IPS-20b (cell line): ENCODE data around the gene CTNS.

Experiments
- H3K27ac ChIP-seq: one replicate; pipeline ENCODE4 v1.5.1; 2013; ENCODE audit warnings: low read length
- H3K27me3 ChIP-seq: 2 replicates; pipeline ENCODE4 v1.6.1; 2013; ENCODE audit warnings: mild to moderate bottlenecking, low read length, inconsistent platforms; ENCODE audit not compliant: insufficient read depth
- H3K36me3 ChIP-seq: 2 replicates; pipeline ENCODE4 v1.6.1; 2013; ENCODE audit warnings: low read depth, mild to moderate bottlenecking, inconsistent platforms, low read length, moderate library complexity; ENCODE audit not compliant: insufficient read depth
- H3K4me1 ChIP-seq: 2 replicates; pipeline ENCODE4 v1.6.1; 2013; ENCODE audit warnings: mild to moderate bottlenecking, control low read depth, inconsistent platforms, low read length, moderate library complexity; ENCODE audit not compliant: insufficient read depth
- H3K4me3 ChIP-seq: 2 replicates; pipeline ENCODE4 v1.5.1; 2013; ENCODE audit warnings: mild to moderate bottlenecking, low read length, inconsistent platforms
- H3K9ac ChIP-seq: 2 replicates; pipeline ENCODE4 v1.6.1; 2013; ENCODE audit warnings: low read depth, mild to moderate bottlenecking, inconsistent platforms, low read length, moderate library complexity
- H3K9me3 ChIP-seq: 2 replicates; pipeline ENCODE4 v1.6.1; 2013; ENCODE audit warnings: mild to moderate bottlenecking, low read depth, low read length, inconsistent platforms; ENCODE audit not compliant: insufficient read depth

Gene CTNS

GRCh38 chr17:3681057-3681456 is 44.5 kb downstream of the CTNS start:
- H3K27ac ChIP-seq: no peak overlapping the region
- no peaks in the 10 kb centered on the region for H3K4me1 ChIP-seq
- no peaks in the 10 kb centered on the region for H3K9me3 ChIP-seq
- no peak overlapping the region for H3K4me3 ChIP-seq
- no peaks in the 10 kb centered on the region for H3K36me3 ChIP-seq
- H3K9ac ChIP-seq: no peak overlapping the region
- H3K27me3 ChIP-seq: no peaks in the 10 kb centered on the region

- no peaks in the 10 kb centered on the region for H3K36me3 ChIP-seq
- H3K4me3 ChIP-seq: no peak overlapping the region
- H3K9me3 ChIP-seq: no peaks in the 10 kb centered on the region
- no peak overlapping the region for H3K27ac ChIP-seq
- H3K4me1 ChIP-seq: no peaks in the 10 kb centered on the region
- H3K9ac ChIP-seq: no peak overlapping the region
- no peaks in the 10 kb centered on the region for H3K27me3 ChIP-seq
Measured at GRCh38 chr17:3681565-3681964, 45.0 kb downstream of the CTNS start.

DNA sequence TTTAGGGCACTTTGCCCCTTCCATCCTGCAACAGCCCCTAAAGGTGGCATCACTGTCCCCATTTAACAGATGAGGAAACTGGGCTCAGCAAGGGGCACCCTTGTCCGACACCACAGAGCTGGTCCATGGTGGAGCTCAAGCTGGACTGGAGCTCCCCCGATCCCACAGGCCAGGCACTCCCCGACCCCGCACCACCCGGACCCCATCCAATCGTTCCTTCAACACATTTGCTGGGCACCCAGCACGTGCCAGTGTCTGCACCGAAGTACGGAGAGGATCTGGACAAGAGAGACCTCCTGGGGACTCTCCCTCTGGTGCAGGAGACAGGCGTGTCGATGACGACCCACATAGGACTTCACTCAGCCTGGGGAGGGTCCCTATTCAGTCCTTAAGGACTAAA is 45.5 kb downstream of the CTNS start:
- Histone ChIP-seq H3K9me3 (no peaks in the 10 kb centered on the region), H3K36me3 (no peaks in the 10 kb centered on the region), H3K4me1 (no peaks in the 10 kb centered on the region), H3K9ac (no peak overlapping the region), H3K27ac (no peak overlapping the region), H3K27me3 (no peaks in the 10 kb centered on the region), H3K4me3 (no peak overlapping the region)

GRCh38 chr17:3683054-3683511 is 46.5 kb downstream of the CTNS start:
- Histone ChIP-seq H3K9me3 (no peaks in the 10 kb centered on the region), H3K27ac (no peak overlapping the region), H3K9ac (no peak overlapping the region), H3K27me3 (no peaks in the 10 kb centered on the region), H3K4me1 (no peaks in the 10 kb centered on the region), H3K4me3 (no peak overlapping the region), H3K36me3 (no peaks in the 10 kb centered on the region)

GRCh38 chr17:3685174-3685573 is 48.6 kb downstream of the CTNS start:
- no peaks in the 10 kb centered on the region for H3K36me3 ChIP-seq
- no peak overlapping the region for H3K4me3 ChIP-seq

GRCh38 chr17:3688027-3688553 is 51.5 kb downstream of the CTNS start:
- H3K4me3 ChIP-seq: no peak overlapping the region
- no peaks in the 10 kb centered on the region for H3K4me1 ChIP-seq
- no peaks in the 10 kb centered on the region for H3K27me3 ChIP-seq
- H3K9ac ChIP-seq: no peak overlapping the region
- H3K9me3 ChIP-seq: no peaks in the 10 kb centered on the region
- H3K36me3 ChIP-seq: no peaks in the 10 kb centered on the region
- no peak overlapping the region for H3K27ac ChIP-seq

More at GRCh38 chr17:3685174-3685573, 48.6 kb downstream of the CTNS start:
- H3K9me3 ChIP-seq: no peaks in the 10 kb centered on the region
- no peaks in the 10 kb centered on the region for H3K4me1 ChIP-seq
- no peaks in the 10 kb centered on the region for H3K27me3 ChIP-seq
- no peak overlapping the region for H3K9ac ChIP-seq
- no peak overlapping the region for H3K27ac ChIP-seq

DNA sequence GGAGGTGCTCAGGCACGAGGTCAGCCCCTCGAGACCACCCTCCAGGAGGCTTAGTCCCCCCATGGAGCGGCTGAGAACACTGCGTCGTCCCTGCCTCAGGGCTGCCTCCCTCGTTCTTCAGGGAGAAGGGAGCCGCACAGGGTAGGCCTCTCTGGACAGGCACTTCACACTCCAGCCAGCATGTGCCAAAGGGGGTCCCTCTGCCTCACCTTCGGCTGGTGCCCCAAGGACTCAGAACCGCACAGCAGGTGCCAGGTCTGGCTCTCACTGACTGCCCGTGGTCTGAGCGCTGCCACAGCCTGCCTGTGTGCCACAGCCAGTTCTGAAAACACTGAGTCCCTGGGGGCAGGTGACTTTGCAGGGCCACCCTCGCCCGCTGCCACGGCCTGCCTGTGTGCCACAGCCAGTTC is 52.3 kb downstream of the CTNS start:
- H3K27me3 ChIP-seq: peaks cover 1% of the 10 kb centered on the region; the same call in 1 of the 2 replicates
- no peak overlapping the region for H3K27ac ChIP-seq
- H3K4me3 ChIP-seq: no peak overlapping the region
- no peaks in the 10 kb centered on the region for H3K4me1 ChIP-seq
- H3K9me3 ChIP-seq: no peaks in the 10 kb centered on the region
- no peaks in the 10 kb centered on the region for H3K36me3 ChIP-seq
- H3K9ac ChIP-seq: no peak overlapping the region

- H3K4me1 ChIP-seq: no peaks in the 10 kb centered on the region
- no peaks in the 10 kb centered on the region for H3K9me3 ChIP-seq
- peaks cover 7% of the 10 kb centered on the region for H3K27me3 ChIP-seq
- no peak overlapping the region for H3K27ac ChIP-seq
- no peak overlapping the region for H3K4me3 ChIP-seq
- no peaks in the 10 kb centered on the region for H3K36me3 ChIP-seq
- no peak overlapping the region for H3K9ac ChIP-seq
Measured at GRCh38 chr17:3689262-3690093, 52.9 kb downstream of the CTNS start.

DNA sequence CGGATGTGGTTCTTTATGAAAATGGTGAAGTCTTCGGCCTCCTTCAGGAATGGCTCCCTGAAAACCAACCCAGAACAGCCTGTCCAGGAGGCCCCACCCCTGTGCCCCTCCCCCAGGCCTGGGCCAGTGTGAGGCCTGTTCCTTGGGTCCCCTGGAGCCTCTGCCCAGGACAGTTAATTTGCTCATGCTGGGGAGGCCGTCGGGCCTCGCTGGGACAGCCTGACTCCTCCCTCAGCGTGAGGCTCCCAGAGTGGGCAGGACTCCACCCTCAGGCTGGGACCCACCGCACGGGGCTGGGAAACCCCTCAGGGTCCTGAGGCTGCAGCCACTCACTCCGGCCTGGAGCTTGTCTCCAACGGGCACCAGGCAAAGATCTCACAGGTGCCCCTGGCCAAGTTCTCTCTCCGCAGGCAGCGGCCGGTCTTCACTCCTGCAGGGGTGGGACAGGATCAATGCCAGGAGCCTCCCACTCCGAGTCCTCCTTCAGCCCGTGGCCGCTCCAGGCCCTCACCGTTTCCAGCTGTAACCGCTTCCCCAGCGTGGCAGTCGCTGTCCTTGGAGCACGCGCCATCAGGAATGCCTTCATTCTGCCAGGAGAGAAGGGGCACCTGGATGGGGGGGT is 53.6 kb downstream of the CTNS start:
- H3K27ac ChIP-seq: no peak overlapping the region
- no peak overlapping the region for H3K9ac ChIP-seq
- peaks cover 15% of the 10 kb centered on the region for H3K27me3 ChIP-seq
- H3K4me3 ChIP-seq: no peak overlapping the region
- peaks cover 6% of the 10 kb centered on the region; the same call in 1 of the 2 replicates for H3K4me1 ChIP-seq
- H3K9me3 ChIP-seq: no peaks in the 10 kb centered on the region
- H3K36me3 ChIP-seq: no peaks in the 10 kb centered on the region

DNA sequence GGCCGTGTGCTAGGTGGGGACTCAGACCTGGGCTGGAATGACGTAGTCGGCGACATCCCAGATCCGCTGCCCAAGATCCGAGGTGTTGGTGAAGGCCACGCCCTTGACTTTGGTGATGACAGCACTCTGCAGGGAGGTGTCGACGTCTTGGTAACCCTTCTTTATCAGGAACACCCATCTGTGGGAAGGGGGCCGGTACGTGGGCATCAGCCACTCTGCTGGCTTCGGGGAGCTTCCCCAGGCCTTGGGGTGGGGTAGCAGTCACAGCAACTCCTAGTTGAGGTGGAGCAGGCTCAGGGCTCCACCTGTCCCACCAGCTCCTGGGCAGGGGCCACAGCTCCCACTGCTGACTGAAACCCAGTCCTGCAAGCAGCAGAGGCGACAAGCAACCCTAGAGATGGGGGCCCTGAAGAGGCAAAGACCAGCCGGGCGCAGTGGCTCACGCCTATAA is 55.1 kb downstream of the CTNS start:
- Histone ChIP-seq H3K27ac (no peak overlapping the region), H3K36me3 (no peaks in the 10 kb centered on the region), H3K4me3 (no peak overlapping the region), H3K9ac (no peak overlapping the region), H3K27me3 (peaks cover 29% of the 10 kb centered on the region), H3K4me1 (peaks cover 6% of the 10 kb centered on the region; the same call in 1 of the 2 replicates), H3K9me3 (no peaks in the 10 kb centered on the region)

GRCh38 chr17:3692346-3692745 is 55.8 kb downstream of the CTNS start:
- H3K27me3 ChIP-seq: peaks cover 36% of the 10 kb centered on the region
- H3K9ac ChIP-seq: no peak overlapping the region
- H3K27ac ChIP-seq: no peak overlapping the region
- H3K4me3 ChIP-seq: no peak overlapping the region
- no peaks in the 10 kb centered on the region for H3K9me3 ChIP-seq
- no peaks in the 10 kb centered on the region for H3K36me3 ChIP-seq
- peaks cover 6% of the 10 kb centered on the region; the same call in 1 of the 2 replicates for H3K4me1 ChIP-seq

GRCh38 chr17:3693141-3693540 is 56.6 kb downstream of the CTNS start:
- H3K9ac ChIP-seq: no peak overlapping the region
- H3K4me1 ChIP-seq: peaks cover 6% of the 10 kb centered on the region; the same call in 1 of the 2 replicates
- no peak overlapping the region for H3K4me3 ChIP-seq
- no peaks in the 10 kb centered on the region for H3K9me3 ChIP-seq
- H3K27ac ChIP-seq: no peak overlapping the region
- no peaks in the 10 kb centered on the region for H3K36me3 ChIP-seq
- peaks cover 43% of the 10 kb centered on the region for H3K27me3 ChIP-seq
